Panc1 (cell line): Measurements from ENCODE around the gene MARCHF3. TPM values are rescaled to one million over a fixed set of nuclear protein-coding genes. Genes with fewer than 3 reads are reported as not detected.

Experiments
- ATAC-seq: fragments of 200-7000 bp; cut with Tn5 transposase; 2 replicates; pipeline ENCODE4 v1.9.1; 2020; ENCODE audit warnings: mild to moderate bottlenecking, moderate library complexity
- BruUV-seq: library from RNA; stranded (reverse); fragments of 400-500 nt; replicated peaks from 2 replicates; lab custom pipeline; 2021; lab: Mats Ljungman, UMichigan
- CTCF ChIA-PET: fragments of 300-600 bp; sonication (Branson Sonifier 250); formaldehyde crosslinking; loops from one replicate; lab custom pipeline; 2022; ENCODE audit warnings: antibody characterized with exemption; lab: Charles Lee
- POLR2A ChIA-PET: fragments of 300-600 bp; sonication (Branson Sonifier 250); formaldehyde crosslinking; loops from one replicate; lab custom pipeline; 2022; ENCODE audit warnings: antibody characterized with exemption; lab: Charles Lee
- DNase-seq: peaks from one replicate; pipeline ENCODE4 v3.0.0-alpha.2; 2010; ENCODE audit warnings: low read depth, low spot score
- H3K27ac ChIP-seq: 2 replicates; pipeline ENCODE4 v1.5.1; 2011; ENCODE audit warnings: mild to moderate bottlenecking, low read length, inconsistent platforms
- H3K27me3 ChIP-seq: fragments of 200-500 bp; sonication (Bioruptor generic); 2 replicates; pipeline ENCODE4 v1.6.0; 2014; ENCODE audit warnings: low read length, inconsistent platforms; ENCODE audit not compliant: control insufficient read depth, insufficient read depth
- H3K36me3 ChIP-seq: fragments of 200-500 bp; sonication (Bioruptor generic); 2 replicates; pipeline ENCODE4 v1.5.1; 2014; ENCODE audit warnings: inconsistent platforms, mild to moderate bottlenecking, low read length, moderate library complexity; ENCODE audit not compliant: control insufficient read depth, insufficient read depth
- H3K4me1 ChIP-seq: 2 replicates; pipeline ENCODE4 v1.5.1; 2011; ENCODE audit warnings: inconsistent platforms, mild to moderate bottlenecking, low read length, moderate library complexity; ENCODE audit not compliant: control insufficient read depth, insufficient read depth
- H3K4me3 ChIP-seq, 2 experiments: 2 replicates each; pipeline ENCODE4 v1.5.1; 2011 to 2012; ENCODE audit warnings: low read depth in 2 of 2, low read length in 2 of 2, mild to moderate bottlenecking in 2 of 2, inconsistent platforms in 1 of 2, moderate library complexity in 1 of 2
- H3K9me3 ChIP-seq: fragments of 200-500 bp; sonication (Bioruptor generic); 2 replicates; pipeline ENCODE4 v1.5.1; 2014; ENCODE audit warnings: low read depth, mild to moderate bottlenecking, inconsistent platforms, low read length, moderate library complexity; ENCODE audit not compliant: control insufficient read depth, insufficient read depth
- POLR2AphosphoS5 ChIP-seq: IDR thresholded peaks from 2 replicates; pipeline ENCODE4 v1.6.1; 2012; ENCODE audit warnings: mild to moderate bottlenecking, low read depth, low read length, moderate library complexity
- SIN3A ChIP-seq: IDR thresholded peaks from 2 replicates; pipeline ENCODE4 v1.6.1; 2012; ENCODE audit warnings: low read depth, mild to moderate bottlenecking, low read length, moderate library complexity, borderline replicate concordance; ENCODE audit not compliant: insufficient read depth
- TCF7L2 ChIP-seq: IDR thresholded peaks from 2 replicates; pipeline ENCODE4 v1.6.1; 2011; ENCODE audit warnings: mild to moderate bottlenecking, low read depth, low read length, inconsistent platforms
- in situ Hi-C: cut with HindIII; loops from 2 replicates; pipeline ENCODE4 v1.10.0; 2016; ENCODE audit warnings: low sequenced_read_pairs, low pct_unique_long_range_greater_than_20kb
- intact Hi-C: fragments of 100-400 bp; cut with micrococcal nuclease; formaldehyde crosslinking; loops from one replicate; pipeline ENCODE4 v1.10.0; 2022; ENCODE audit not compliant: unreplicated experiment
- total RNA-seq: library from RNA; stranded (reverse); gene quantifications from one replicate; pipeline ENCODE4 v1.2.1, GENCODE V29; 2021; ENCODE audit not compliant: unreplicated experiment
- TF ChIP-seq, protein P1 (sequence below): fragments of 450-650 bp; IDR thresholded peaks from 2 replicates; pipeline ENCODE4 v1.5.1; 2017; ENCODE audit warnings: mild to moderate bottlenecking
- TF ChIP-seq, protein P2 (sequence below), 2 experiments: IDR thresholded peaks; 2 replicates each; pipeline ENCODE4 v1.6.1; 2011 to 2012; ENCODE audit warnings: low read depth in 2 of 2, control low read depth in 1 of 2, low read length in 1 of 2, mild to moderate bottlenecking in 1 of 2, moderate library complexity in 1 of 2; ENCODE audit not compliant: insufficient read depth in 1 of 2

MARCHF3 gene
- total RNA-seq, 1 experiment from 2014 or later = 3.0 TPM

DNA sequence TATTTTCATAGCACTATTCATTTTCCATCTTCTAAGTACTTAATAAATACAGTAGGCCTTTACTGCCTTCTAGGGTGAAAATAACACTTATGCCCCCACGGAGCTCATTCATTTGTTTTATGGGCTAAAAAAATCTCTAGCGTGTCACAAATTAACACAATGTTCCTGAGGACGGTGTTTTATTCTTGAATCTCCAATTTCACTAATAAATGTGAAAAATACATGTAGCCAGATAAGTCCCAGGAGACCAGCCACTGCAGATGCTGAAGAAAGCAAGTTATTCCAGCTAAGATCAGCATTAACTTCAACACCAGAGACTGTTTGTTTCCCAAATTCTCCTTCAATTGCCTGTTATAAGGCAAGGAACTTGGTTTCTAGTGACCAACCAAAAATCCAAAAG, 102.3 kb downstream of the MARCHF3 start:
- no peaks in the 10 kb centered on the region for H3K9me3 ChIP-seq
- intact Hi-C loops (no loop called here), in situ Hi-C loops (no loop called here)
- H3K36me3 ChIP-seq = no peaks in the 10 kb centered on the region
- TF ChIP-seq, protein P1, sequence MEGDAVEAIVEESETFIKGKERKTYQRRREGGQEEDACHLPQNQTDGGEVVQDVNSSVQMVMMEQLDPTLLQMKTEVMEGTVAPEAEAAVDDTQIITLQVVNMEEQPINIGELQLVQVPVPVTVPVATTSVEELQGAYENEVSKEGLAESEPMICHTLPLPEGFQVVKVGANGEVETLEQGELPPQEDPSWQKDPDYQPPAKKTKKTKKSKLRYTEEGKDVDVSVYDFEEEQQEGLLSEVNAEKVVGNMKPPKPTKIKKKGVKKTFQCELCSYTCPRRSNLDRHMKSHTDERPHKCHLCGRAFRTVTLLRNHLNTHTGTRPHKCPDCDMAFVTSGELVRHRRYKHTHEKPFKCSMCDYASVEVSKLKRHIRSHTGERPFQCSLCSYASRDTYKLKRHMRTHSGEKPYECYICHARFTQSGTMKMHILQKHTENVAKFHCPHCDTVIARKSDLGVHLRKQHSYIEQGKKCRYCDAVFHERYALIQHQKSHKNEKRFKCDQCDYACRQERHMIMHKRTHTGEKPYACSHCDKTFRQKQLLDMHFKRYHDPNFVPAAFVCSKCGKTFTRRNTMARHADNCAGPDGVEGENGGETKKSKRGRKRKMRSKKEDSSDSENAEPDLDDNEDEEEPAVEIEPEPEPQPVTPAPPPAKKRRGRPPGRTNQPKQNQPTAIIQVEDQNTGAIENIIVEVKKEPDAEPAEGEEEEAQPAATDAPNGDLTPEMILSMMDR = no peak
- H3K27me3 ChIP-seq = no peaks in the 10 kb centered on the region
- ChIA-PET CTCF (no interaction called here), POLR2A (no interaction called here)
- H3K4me1 ChIP-seq = no peaks in the 10 kb centered on the region
- no peak overlapping the region for H3K4me3 ChIP-seq
- ATAC-seq = no peak
- H3K27ac ChIP-seq = no peak overlapping the region
- BruUV-seq = no TSS peak
- no peak for DNase-seq

DNA sequence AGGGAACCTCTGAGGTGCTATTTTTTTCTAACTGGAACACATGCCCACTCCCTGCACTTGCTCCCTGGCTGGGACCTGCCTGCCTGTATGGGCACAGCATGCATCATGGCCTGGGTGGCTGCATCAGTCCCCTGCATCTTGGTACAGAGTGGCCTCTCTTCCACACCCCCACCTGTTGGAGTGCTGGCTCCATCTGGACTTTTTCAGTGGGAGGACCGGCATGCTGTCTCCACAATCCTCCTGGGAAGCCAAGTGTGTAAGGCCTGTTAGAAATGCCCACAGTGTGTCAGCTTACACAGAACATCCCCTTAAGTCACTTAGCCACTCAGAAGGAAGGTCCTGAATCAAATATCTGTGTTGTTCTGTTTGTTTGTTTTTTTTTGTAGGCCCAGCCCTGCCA, 102.9 kb downstream of the MARCHF3 start:
- no TSS peak for BruUV-seq
- in situ Hi-C loops (no loop called here), intact Hi-C loops (no loop called here)
- H3K4me1 ChIP-seq = no peaks in the 10 kb centered on the region
- CTCF ChIA-PET = no interaction called here
- POLR2A ChIA-PET = no interaction called here
- no peak overlapping the region for H3K4me3 ChIP-seq
- ATAC-seq (no peak; the same call in 1 of the 2 replicates), DNase-seq (no peak)
- no peaks in the 10 kb centered on the region for H3K36me3 ChIP-seq
- no peaks in the 10 kb centered on the region for H3K27me3 ChIP-seq
- TF ChIP-seq POLR2AphosphoS5 = no peak
- no peak for TF ChIP-seq TCF7L2
- TF ChIP-seq, protein P2, sequence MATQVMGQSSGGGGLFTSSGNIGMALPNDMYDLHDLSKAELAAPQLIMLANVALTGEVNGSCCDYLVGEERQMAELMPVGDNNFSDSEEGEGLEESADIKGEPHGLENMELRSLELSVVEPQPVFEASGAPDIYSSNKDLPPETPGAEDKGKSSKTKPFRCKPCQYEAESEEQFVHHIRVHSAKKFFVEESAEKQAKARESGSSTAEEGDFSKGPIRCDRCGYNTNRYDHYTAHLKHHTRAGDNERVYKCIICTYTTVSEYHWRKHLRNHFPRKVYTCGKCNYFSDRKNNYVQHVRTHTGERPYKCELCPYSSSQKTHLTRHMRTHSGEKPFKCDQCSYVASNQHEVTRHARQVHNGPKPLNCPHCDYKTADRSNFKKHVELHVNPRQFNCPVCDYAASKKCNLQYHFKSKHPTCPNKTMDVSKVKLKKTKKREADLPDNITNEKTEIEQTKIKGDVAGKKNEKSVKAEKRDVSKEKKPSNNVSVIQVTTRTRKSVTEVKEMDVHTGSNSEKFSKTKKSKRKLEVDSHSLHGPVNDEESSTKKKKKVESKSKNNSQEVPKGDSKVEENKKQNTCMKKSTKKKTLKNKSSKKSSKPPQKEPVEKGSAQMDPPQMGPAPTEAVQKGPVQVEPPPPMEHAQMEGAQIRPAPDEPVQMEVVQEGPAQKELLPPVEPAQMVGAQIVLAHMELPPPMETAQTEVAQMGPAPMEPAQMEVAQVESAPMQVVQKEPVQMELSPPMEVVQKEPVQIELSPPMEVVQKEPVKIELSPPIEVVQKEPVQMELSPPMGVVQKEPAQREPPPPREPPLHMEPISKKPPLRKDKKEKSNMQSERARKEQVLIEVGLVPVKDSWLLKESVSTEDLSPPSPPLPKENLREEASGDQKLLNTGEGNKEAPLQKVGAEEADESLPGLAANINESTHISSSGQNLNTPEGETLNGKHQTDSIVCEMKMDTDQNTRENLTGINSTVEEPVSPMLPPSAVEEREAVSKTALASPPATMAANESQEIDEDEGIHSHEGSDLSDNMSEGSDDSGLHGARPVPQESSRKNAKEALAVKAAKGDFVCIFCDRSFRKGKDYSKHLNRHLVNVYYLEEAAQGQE (IDR thresholded peaks at IDR 0.05; ENCODE audit: insufficient read depth in 1 of 2, low read depth in 2 of 2, low read length in 1 of 2) = no peak
- TF ChIP-seq, protein P1 = no peak
- no peak for TF ChIP-seq SIN3A
- no peak overlapping the region for H3K27ac ChIP-seq
- no peaks in the 10 kb centered on the region for H3K9me3 ChIP-seq

DNA sequence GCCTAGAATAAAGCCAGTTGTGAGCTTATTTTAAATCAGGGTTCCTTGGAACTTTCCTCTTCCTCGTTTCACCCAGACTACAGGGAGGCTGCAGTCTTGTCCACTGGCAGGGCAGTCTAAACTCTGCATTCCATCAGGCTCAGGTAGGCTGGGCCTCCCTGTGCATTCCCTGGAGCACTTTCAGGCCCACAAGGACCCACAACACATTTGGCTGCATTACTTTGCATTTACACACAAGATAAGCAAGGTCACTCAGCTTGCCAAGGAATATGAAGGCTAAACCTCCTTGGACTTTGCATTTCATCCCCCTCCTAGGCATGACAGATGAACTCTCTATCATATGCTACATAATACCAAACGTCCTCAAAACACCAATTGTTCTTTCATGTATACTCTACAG, 104.2 kb downstream of the MARCHF3 start:
- POLR2A ChIA-PET = no interaction called here
- ATAC-seq (no peak), DNase-seq (no peak)
- H3K27ac ChIP-seq = no peak overlapping the region
- H3K27me3 ChIP-seq = no peaks in the 10 kb centered on the region
- H3K9me3 ChIP-seq = no peaks in the 10 kb centered on the region
- intact Hi-C loops = no loop called here
- CTCF ChIA-PET = no interaction called here
- no TSS peak for BruUV-seq
- in situ Hi-C loops = no loop called here
- no peak overlapping the region for H3K4me3 ChIP-seq
- H3K36me3 ChIP-seq = no peaks in the 10 kb centered on the region
- no peaks in the 10 kb centered on the region for H3K4me1 ChIP-seq
- TF ChIP-seq TCF7L2 (no peak), SIN3A (no peak), POLR2AphosphoS5 (no peak)
- TF ChIP-seq, protein P1 = no peak
- TF ChIP-seq, protein P2 (IDR thresholded peaks at IDR 0.05; ENCODE audit: insufficient read depth in 1 of 2, low read depth in 2 of 2, low read length in 1 of 2) = no peak
